Vagina (tissue), 2 donors: Measurements from ENCODE around the gene KRT28. TPM values are rescaled to one million over a fixed set of nuclear protein-coding genes. Genes with fewer than 3 reads are reported as not detected.

Experiments
- DNase-seq, 2 donors: peaks; one replicate each; pipeline ENCODE4 v3.0.0-alpha.2; 2017; ENCODE audit errors: extremely low spot score in 2 of 2
- H3K27ac ChIP-seq: fragments of 200-600 bp; sonication (generic); one replicate; pipeline ENCODE4 v1.5.1; 2019
- H3K27me3 ChIP-seq: fragments of 200-600 bp; sonication (generic); one replicate; pipeline ENCODE4 v1.5.1; 2019
- H3K36me3 ChIP-seq, 2 donors: fragments of 200-600 bp; sonication (generic); one replicate each; pipeline ENCODE4 v1.5.1; 2017 to 2019
- H3K4me1 ChIP-seq: fragments of 200-600 bp; sonication (generic); one replicate; pipeline ENCODE4 v1.5.1; 2019
- H3K4me3 ChIP-seq, 2 donors: fragments of 200-600 bp; sonication (generic); 1 replicate in 1 of 2; 2 replicates in 1 of 2; pipeline ENCODE4 v1.5.1; 2016 to 2019
- H3K9me3 ChIP-seq: fragments of 200-600 bp; sonication (generic); one replicate; pipeline ENCODE4 v1.5.1; 2019
- CTCF ChIP-seq, 3 experiments: fragments of 450-650 bp in 2 of 3; fragments of 200-600 bp in 1 of 3; sonication (generic) in 1 of 3; IDR thresholded peaks; one replicate each; pipeline ENCODE4 v1.5.1; 2017 to 2019; ENCODE audit warnings: antibody characterized with exemption in 3 of 3, mild to moderate bottlenecking in 2 of 3, moderate library complexity in 2 of 3
- POLR2A ChIP-seq, 2 donors: fragments of 450-650 bp; IDR thresholded peaks; one replicate each; pipeline ENCODE4 v1.6.1; 2017; ENCODE audit warnings: antibody characterized with exemption in 2 of 2, mild to moderate bottlenecking in 2 of 2, moderate library complexity in 2 of 2
- POLR2AphosphoS5 ChIP-seq, 2 donors: sonication (generic); formaldehyde crosslinking; IDR thresholded peaks; one replicate each; pipeline ENCODE4 v1.9.0; 2017; ENCODE audit warnings: antibody characterized with exemption in 2 of 2, mild to moderate bottlenecking in 2 of 2, low read depth in 1 of 2; ENCODE audit not compliant: insufficient read depth in 1 of 2
- intact Hi-C: fragments of 100-400 bp; cut with DNase I; formaldehyde crosslinking; loops from one replicate; pipeline ENCODE4 v1.15.1; 2023
- total RNA-seq: library from RNA; depleted of rRNA; stranded (reverse); fragments of >200 nt; gene quantifications from one replicate; pipeline ENCODE4 v1.2.3, GENCODE V29; 2016

The KRT28 gene
- not detected for total RNA-seq

GRCh38 chr17:40799859-40800258 is at the start of gene KRT28:
KRT28 (minus strand) TSS chr17:40799959; CDS start chr17:40799893, 66 bp downstream.
- no peaks in the 10 kb centered on the region for H3K27me3 ChIP-seq

GRCh38 chr17:40848583-40849235 is 49.0 kb upstream of the KRT28 start:
- TF ChIP-seq POLR2AphosphoS5 (IDR thresholded peaks at IDR 0.05; ENCODE audit: insufficient read depth in 1 of 2, low read depth in 1 of 2) (no peak), POLR2A (IDR thresholded peaks at IDR 0.05) (no peak), CTCF (IDR thresholded peaks at IDR 0.05) (no peak)

More at GRCh38 chr17:40799859-40800258, at the start of gene KRT28:
- no peaks in the 10 kb centered on the region for H3K4me1 ChIP-seq
- TF ChIP-seq POLR2A (IDR thresholded peaks at IDR 0.05) (no peak), CTCF (IDR thresholded peaks at IDR 0.05) (no peak), POLR2AphosphoS5 (IDR thresholded peaks at IDR 0.05; ENCODE audit: insufficient read depth in 1 of 2, low read depth in 1 of 2) (no peak)
- DNase-seq, result no peak
- no peaks in the 10 kb centered on the region for H3K9me3 ChIP-seq
- no peak within 1 kb of the TSS for H3K4me3 ChIP-seq
- intact Hi-C loops, result loop anchor here (10.0 kb wide), 2 partner anchors 185 to 855 kb away; no protein-coding TSS in a partner anchor
- no peaks in the 10 kb centered on the region for H3K36me3 ChIP-seq
- H3K27ac ChIP-seq, result no peak within 1 kb of the TSS

GRCh38 chr17:40846515-40847144 is 46.9 kb upstream of the KRT28 start:
- no peak overlapping the region for H3K4me3 ChIP-seq
- H3K27me3 ChIP-seq, result no peaks in the 10 kb centered on the region
- no peaks in the 10 kb centered on the region for H3K9me3 ChIP-seq
- DNase-seq, result no peak
- no peak overlapping the region for H3K27ac ChIP-seq
- no peaks in the 10 kb centered on the region for H3K4me1 ChIP-seq
- intact Hi-C loops, result no loop called here
- no peak for TF ChIP-seq CTCF (IDR thresholded peaks at IDR 0.05)
- no peak for TF ChIP-seq POLR2A (IDR thresholded peaks at IDR 0.05)
- TF ChIP-seq POLR2AphosphoS5 (IDR thresholded peaks at IDR 0.05; ENCODE audit: insufficient read depth in 1 of 2, low read depth in 1 of 2), result no peak
- no peaks in the 10 kb centered on the region for H3K36me3 ChIP-seq

More at GRCh38 chr17:40848583-40849235, 49.0 kb upstream of the KRT28 start:
- no peaks in the 10 kb centered on the region for H3K9me3 ChIP-seq
- DNase-seq, result no peak
- no peak overlapping the region for H3K4me3 ChIP-seq
- no peaks in the 10 kb centered on the region for H3K36me3 ChIP-seq
- no peaks in the 10 kb centered on the region for H3K27me3 ChIP-seq
- intact Hi-C loops, result no loop called here
- no peak overlapping the region for H3K27ac ChIP-seq
- peaks cover 11% of the 10 kb centered on the region for H3K4me1 ChIP-seq

GRCh38 chr17:40844671-40845107 is 44.9 kb upstream of the KRT28 start:
- Histone ChIP-seq H3K27ac (no peak overlapping the region), H3K36me3 (no peaks in the 10 kb centered on the region), H3K9me3 (no peaks in the 10 kb centered on the region), H3K4me3 (no peak overlapping the region), H3K4me1 (no peaks in the 10 kb centered on the region), H3K27me3 (no peaks in the 10 kb centered on the region)
- TF ChIP-seq CTCF (IDR thresholded peaks at IDR 0.05) (no peak), POLR2A (IDR thresholded peaks at IDR 0.05) (no peak), POLR2AphosphoS5 (IDR thresholded peaks at IDR 0.05; ENCODE audit: insufficient read depth in 1 of 2, low read depth in 1 of 2) (no peak)
- DNase-seq, result no peak
- intact Hi-C loops, result no loop called here

- intact Hi-C loops, result no loop called here
- DNase-seq, result no peak
- Histone ChIP-seq H3K27ac (no peak overlapping the region), H3K4me1 (no peaks in the 10 kb centered on the region), H3K4me3 (no peak overlapping the region), H3K36me3 (no peaks in the 10 kb centered on the region), H3K27me3 (no peaks in the 10 kb centered on the region), H3K9me3 (no peaks in the 10 kb centered on the region)
- TF ChIP-seq POLR2A (IDR thresholded peaks at IDR 0.05) (no peak), CTCF (IDR thresholded peaks at IDR 0.05) (no peak), POLR2AphosphoS5 (IDR thresholded peaks at IDR 0.05; ENCODE audit: insufficient read depth in 1 of 2, low read depth in 1 of 2) (no peak)
Observed at GRCh38 chr17:40843242-40843641, 43.5 kb upstream of the KRT28 start.
